ENCODE results near the gene HIVEP1. TPM values are rescaled to one million over a fixed set of nuclear protein-coding genes. Genes with fewer than 3 reads are reported as not detected.

The HIVEP1 gene
- total RNA-seq, 6 experiments from 2014 or later, result 13.2 to 23.3 (median 17.8) TPM

DNA sequence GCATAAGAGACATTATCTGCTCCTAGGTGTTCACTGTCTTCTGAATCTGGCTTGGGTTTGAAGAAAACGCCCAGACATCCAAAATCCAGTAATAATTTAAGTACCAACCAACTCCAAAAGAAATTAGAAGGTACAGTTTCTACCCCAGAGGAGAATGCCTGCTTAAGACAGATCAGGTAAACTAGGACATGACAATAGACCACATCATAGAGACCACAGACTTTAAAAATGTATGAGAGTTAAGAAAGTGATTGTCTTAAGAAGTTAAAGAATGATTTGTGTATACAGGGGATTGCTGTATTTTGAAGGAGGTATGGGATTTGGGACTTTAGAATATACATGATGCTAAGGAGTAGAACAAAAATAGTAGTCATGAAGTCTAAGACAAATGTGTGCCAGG is 157.3 kb downstream of the HIVEP1 start:
- Histone ChIP-seq H3K36me3 (peaks cover 0 to under 1% (median under 1%) of the 10 kb centered on the region in 4 donors), H3K4me1 (no peaks in the 10 kb centered on the region), H3K4me3 (no peak overlapping the region), H3K27me3 (no peaks in the 10 kb centered on the region), H3K9me3 (no peaks in the 10 kb centered on the region), H3K27ac (no peak overlapping the region)
- DNase-seq, result no peak
- ATAC-seq, result no peak
- intact Hi-C loops (cut with DNase I), result no loop called here
- WGBS (ENCODE audit: insufficient coverage, low coverage, low lambda C conversion rate, missing lambda C conversion rate), result 83% methylated on average over 1 of the region's 1 CpG
- TF ChIP-seq, protein P1, sequence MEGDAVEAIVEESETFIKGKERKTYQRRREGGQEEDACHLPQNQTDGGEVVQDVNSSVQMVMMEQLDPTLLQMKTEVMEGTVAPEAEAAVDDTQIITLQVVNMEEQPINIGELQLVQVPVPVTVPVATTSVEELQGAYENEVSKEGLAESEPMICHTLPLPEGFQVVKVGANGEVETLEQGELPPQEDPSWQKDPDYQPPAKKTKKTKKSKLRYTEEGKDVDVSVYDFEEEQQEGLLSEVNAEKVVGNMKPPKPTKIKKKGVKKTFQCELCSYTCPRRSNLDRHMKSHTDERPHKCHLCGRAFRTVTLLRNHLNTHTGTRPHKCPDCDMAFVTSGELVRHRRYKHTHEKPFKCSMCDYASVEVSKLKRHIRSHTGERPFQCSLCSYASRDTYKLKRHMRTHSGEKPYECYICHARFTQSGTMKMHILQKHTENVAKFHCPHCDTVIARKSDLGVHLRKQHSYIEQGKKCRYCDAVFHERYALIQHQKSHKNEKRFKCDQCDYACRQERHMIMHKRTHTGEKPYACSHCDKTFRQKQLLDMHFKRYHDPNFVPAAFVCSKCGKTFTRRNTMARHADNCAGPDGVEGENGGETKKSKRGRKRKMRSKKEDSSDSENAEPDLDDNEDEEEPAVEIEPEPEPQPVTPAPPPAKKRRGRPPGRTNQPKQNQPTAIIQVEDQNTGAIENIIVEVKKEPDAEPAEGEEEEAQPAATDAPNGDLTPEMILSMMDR (IDR thresholded peaks at IDR 0.05), result no peak

DNA sequence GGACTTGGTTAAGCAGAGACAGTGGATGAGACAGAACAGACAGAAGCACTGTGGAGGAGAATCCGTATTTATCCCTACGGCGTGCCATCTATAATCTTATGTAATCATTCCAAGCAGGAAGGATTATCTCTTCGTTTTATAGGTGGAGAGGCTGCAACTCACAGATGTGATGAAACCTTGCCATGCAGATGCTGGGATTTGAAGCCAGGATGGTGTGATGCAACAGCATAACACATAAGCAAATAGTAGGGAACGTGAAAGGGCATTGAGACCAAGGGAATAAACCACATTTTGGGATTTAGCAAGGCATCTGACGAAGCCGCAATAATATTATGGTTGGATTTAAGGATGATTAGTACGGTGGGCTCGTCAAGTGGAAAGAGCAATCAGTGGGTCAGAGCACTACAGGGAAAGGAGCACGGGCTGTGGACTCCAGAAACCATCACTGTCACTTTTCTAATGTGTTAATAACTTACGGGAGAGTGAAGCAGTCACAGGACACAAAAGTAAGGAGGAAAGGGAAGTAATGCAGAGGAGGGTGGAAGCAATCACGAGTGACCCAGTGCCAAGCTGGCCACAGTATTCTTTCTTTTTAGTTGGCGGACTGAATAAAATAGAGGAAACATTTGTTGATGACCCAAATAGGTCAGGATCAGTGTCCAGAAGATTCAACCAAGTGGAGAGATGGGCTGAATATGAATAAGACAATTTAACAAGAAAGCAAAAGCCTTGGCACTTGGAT is 158.4 kb downstream of the HIVEP1 start:
- intact Hi-C loops (cut with DNase I), result no loop called here
- no peak overlapping the region for H3K27ac ChIP-seq
- H3K9me3 ChIP-seq, result no peaks in the 10 kb centered on the region
- 49% methylated on average over 12 of the region's 13 CpGs for WGBS (ENCODE audit: insufficient coverage, low coverage, low lambda C conversion rate, missing lambda C conversion rate)
- H3K36me3 ChIP-seq, result no peaks in the 10 kb centered on the region
- DNase-seq, result no peak
- H3K27me3 ChIP-seq, result no peaks in the 10 kb centered on the region
- ATAC-seq, result peak; percentile 56 to 91 (median 78)
- H3K4me1 ChIP-seq, result no peaks in the 10 kb centered on the region
- TF ChIP-seq POLR2A (IDR thresholded peaks at IDR 0.05), result no peak
- TF ChIP-seq, protein P1 (IDR thresholded peaks at IDR 0.05), result no peak
- H3K4me3 ChIP-seq, result no peak overlapping the region

- Histone ChIP-seq H3K9me3 (no peaks in the 10 kb centered on the region), H3K4me1 (no peaks in the 10 kb centered on the region), H3K27me3 (no peaks in the 10 kb centered on the region), H3K36me3 (no peaks in the 10 kb centered on the region), H3K4me3 (no peak overlapping the region), H3K27ac (no peak overlapping the region)
- WGBS (ENCODE audit: insufficient coverage, low coverage, low lambda C conversion rate, missing lambda C conversion rate), result 94% methylated on average over 4 of the region's 5 CpGs
- no peak for ATAC-seq
- no peak for DNase-seq
- intact Hi-C loops (cut with DNase I), result no loop called here
- no peak for TF ChIP-seq POLR2A (IDR thresholded peaks at IDR 0.05)
- TF ChIP-seq, protein P1 (IDR thresholded peaks at IDR 0.05), result no peak
Observed at GRCh38 chr6:12171717-12172116, 159.6 kb downstream of the HIVEP1 start.

DNA sequence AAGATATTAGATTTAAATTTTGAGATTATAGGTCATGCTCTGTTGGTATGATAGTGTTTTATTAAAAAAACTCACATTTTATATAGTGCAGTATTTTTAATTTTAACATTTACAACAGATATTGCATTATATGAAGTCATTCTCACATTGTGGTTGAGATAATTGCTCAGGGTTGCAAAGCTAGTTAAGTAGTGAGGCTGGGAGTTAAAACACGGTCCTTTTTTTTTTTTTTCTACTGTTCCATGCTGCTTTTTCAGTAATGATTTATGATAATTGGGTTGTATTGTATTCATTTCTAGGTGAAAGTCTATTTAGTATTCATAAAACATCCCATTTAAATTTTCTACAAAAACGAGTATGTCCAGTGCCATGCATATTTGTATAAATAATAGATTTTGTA is 160.5 kb downstream of the HIVEP1 start:
- H3K9me3 ChIP-seq, result no peaks in the 10 kb centered on the region
- no peak overlapping the region for H3K27ac ChIP-seq
- intact Hi-C loops (cut with DNase I), result no loop called here
- DNase-seq, result no peak
- H3K4me3 ChIP-seq, result no peak overlapping the region
- no peaks in the 10 kb centered on the region for H3K36me3 ChIP-seq
- no peak for TF ChIP-seq POLR2A (IDR thresholded peaks at IDR 0.05)
- TF ChIP-seq, protein P1 (IDR thresholded peaks at IDR 0.05), result no peak
- no peaks in the 10 kb centered on the region for H3K4me1 ChIP-seq
- 46% methylated on average over 2 of the region's 2 CpGs for WGBS (ENCODE audit: insufficient coverage, low coverage, low lambda C conversion rate, missing lambda C conversion rate)
- ATAC-seq, result no peak
- no peaks in the 10 kb centered on the region for H3K27me3 ChIP-seq

Measured in right lobe of liver (tissue), 6 donors.